Measurements from ENCODE around the gene GPR45.
"Not testable (repeated sequence)": the region's sequence is repeated elsewhere in the genome, so short reads cannot be mapped to it uniquely, and the experiment has no call there.

Gene GPR45

GRCh38 chr2:105241443-105241842, at the start of gene GPR45:
GPR45 (plus strand) TSS chr2:105241743; CDS start chr2:105241859, 116 bp downstream.
- no peak for DNase-seq

DNA sequence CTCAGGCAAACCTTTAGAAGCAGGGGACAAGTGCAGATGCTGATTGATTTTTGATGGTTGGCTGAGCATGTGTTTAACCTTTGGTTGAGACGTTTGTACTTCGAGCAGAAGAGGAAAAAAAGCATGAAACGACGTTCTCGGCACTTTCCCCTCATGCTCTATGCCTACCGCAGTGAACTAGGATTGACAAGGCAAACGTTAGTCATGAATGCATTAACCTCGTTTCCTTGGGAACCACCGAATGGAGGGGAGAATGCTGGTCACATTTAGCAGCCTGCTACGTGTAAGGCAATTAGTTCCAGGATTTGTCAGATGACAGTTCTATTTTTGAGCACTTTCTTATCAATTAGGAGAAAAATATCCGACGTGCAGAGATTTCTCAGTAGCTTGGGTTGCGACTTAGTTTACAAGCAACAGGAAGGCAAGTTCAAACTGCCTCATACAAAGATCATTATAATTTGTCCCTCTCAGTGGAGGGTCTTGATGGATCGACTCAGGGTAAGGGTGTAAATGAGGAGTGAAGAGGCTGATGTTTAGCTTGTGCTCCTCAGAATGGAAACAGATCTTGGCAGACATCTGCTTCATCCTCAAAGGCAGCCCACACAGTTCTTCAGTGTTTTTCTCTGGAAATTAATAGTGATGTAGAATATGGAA, 47.4 kb upstream of the GPR45 start:
- no peak for DNase-seq

DNA sequence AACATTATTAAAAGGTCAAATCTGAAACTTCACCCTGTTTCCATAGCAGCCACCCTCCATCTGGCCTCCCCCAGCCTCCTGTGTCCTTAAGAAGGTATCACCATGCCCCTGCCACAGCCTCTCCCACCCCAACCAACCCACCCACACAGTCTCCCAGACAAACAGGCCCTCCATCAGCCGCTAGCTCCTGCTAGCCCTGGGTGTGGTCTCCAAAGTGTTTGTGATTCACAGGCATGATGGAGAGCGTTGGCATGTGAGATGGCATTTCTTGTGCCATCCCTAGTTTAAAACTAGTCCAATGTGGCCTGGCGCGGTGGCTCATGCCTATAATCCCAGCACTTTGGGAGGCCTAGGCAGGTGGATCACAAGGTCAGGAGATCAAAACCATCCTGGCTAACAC, 44.9 kb upstream of the GPR45 start:
- DNase-seq = no peak

GRCh38 chr2:105215586-105216192, 25.9 kb upstream of the GPR45 start:
- DNase-seq = no peak

DNA sequence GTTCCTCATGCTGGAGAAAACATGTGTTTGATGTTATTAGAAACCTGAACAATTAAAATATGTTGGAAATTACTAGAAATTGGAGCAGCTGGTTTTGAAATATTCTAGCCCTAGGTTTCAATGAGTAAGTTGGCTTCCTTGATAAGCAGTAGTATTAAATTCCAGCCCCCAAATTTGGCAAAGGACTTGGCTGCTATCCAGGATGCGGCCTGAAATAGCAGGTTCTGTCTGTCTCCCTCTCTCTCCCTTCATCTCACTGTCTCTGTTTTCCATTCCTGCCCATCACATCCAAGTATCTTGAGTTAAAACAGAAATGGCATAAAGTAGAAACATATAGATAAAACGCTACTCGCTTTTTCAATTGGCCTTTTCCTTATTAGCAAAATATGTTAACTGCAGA, 20.9 kb upstream of the GPR45 start:
- DNase-seq = no peak

- DNase-seq = no peak
Measured at GRCh38 chr2:105224444-105224843, 17.1 kb upstream of the GPR45 start.

GRCh38 chr2:105231232-105231619, 10.3 kb upstream of the GPR45 start:
- no peak for DNase-seq

- DNase-seq = no peak
Measured at GRCh38 chr2:105235388-105236059, 6.0 kb upstream of the GPR45 start.

DNA sequence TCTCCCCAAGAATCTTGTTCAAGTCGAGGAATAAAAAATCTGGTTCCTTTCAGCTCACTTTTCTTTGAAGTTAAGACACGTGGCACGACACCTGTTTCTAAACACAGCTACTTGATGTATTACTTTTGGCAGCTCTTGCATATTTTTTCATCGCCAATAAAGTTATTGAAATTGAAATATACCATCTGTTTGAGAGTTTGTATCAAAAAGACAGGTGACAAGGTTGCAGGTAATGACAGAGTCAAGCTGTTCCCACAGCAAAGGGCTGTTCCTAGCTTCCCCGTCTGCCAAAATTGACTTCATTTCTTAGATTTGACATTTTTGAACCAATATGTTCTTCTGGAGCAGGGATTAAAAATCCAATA, 5.5 kb upstream of the GPR45 start:
- no peak for DNase-seq

GRCh38 chr2:105237045-105237765, 4.3 kb upstream of the GPR45 start:
- DNase-seq = no peak

DNA sequence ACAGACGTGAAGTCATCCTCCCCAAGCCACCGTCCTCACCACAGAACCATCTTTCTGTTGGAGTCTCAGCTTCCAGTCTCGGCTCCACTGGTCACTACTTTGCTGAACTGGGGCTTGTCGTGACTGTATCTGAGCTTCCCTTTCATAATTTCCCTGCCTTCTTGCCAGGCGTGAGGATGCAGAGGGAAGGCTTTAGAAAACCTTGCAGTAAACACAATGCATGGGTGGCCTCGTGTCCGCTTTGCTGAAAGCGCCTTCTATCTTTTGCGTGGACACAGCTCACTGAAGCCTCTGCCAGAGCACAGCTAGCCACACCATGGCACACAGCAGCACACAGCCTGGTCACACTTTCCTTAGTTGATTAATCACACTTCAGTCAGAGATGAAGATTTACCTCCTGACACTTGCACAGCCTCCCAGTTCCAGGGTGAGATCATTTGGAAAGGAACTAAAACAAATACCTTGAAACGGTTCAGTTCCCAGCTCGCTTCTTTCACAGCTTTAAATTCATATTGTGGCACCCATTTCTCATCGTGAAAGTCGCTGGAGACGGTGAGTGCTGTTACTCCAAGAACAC, 2.8 kb upstream of the GPR45 start:
- no peak for DNase-seq

DNA sequence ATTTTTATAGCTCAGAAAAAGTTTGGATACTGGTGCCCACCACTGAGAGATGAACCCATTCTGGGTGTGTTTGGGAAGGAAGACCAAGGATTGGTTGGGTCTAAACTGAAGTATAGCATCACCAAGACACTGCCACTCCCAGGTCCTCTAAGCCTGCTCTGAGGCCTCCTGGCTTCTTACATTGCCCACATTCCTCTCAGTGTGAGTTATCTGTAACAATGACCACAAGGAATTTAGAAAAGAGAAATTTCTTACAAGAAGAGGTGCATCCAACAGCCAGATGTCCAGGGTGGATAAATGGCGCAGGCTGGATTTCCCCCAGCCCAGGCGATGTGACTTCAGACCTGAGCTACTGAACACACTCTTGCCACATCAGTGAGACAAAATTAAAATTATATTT, 1.6 kb upstream of the GPR45 start:
- no peak for DNase-seq

GRCh38 chr2:105242286-105242993, 897 bp downstream of the GPR45 start:
- DNase-seq = no peak

GRCh38 chr2:105243961-105244360, 2.4 kb downstream of the GPR45 start:
- DNase-seq = no peak

GRCh38 chr2:105244451-105244850, 2.9 kb downstream of the GPR45 start:
- DNase-seq = no peak

DNA sequence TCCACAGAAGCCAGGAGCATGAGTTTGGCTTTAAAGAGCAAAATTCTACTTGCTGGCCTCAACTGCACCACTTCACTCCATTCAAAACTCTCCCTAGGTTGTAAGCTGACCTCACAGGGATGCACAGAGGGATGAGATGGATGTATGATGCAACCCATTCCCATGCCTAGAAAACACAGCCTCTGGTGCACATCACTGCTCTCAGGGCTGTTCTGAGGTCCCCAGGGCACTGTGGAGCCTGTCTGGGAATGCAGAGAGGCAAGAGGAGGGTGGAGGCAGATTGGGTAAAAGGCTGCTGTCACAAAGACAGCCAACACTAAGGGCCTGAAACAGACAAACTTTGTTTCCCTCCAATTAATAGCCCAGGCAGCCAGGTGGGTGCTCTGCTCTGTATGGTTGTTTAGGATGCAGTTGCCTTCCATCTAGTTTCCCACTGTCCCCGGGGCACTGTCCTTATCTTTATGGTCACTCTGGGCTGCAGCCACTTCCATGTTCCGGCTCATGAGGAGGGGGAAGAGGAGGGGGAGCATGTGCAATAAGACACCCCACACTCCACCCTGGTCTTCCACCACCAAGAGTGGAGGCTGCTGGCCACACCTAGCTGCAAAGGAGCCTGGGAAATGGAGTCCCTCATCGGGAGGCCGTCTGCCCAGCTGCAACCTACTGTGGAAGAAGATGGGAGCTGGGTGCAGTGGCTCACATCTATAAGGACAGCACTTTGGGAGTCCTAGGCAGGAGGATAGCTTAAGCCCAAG, 7.0 kb downstream of the GPR45 start:
- no peak for DNase-seq

DNA sequence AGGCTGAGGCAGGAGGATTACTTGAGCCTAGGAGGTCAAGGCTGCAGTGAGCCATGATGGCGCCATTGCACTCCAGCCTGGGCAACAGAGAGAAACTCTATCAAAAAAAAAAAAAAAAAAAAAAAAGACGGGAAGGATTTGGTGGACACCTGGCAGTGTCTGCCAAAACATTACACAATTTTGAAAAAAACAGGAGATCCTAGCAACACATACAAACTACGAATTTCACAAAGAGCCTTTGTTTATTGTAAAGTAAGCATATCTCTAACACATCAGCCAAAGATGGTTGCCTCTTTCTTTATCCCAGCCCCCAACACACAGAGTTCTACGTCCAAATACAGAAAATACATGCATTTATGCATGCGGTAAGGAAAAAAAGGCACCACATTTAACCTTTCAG, 7.6 kb downstream of the GPR45 start:
- DNase-seq = no peak

DNA sequence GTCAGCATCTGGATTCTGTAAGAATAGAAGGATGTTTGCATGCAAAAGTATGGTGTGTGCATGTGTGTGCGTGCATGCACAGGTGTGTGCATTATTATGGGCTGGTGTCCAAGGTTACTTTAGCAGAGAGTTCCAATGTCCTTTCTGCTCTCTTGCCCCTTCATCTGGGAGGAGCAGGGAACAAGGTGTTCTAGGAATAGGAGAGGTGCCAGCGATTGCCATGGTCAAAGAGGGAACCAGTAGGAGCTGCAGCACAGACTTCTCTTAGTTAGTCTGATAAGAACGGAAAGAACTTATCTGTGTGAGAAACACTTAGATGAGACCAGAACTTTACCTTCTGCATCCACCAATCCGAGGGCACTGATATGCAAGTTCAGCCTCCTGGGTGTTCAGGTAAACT, 8.3 kb downstream of the GPR45 start:
- DNase-seq = no peak

- DNase-seq = not testable (repeated sequence)
Measured at GRCh38 chr2:105251016-105251648, 9.6 kb downstream of the GPR45 start.

DNA sequence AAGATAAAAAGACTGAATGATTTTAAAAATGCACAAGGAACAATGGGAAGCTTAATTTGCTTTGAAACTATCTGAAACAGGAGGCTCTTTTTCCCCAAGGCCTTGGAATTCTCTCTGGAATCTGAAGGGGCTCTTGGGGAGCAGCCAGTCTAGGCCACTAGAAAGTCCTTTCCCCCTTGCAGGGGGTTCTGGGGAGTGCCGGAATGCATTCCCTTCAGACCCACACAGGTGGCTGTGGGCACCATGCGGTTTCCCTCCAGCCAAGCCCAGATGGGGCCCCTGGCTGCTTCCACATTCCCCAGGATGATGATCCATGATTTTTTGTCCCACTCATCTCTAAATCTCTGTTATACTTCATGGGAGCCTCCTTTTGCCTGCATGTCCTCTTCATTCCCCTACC, 10.7 kb downstream of the GPR45 start:
- DNase-seq = no peak

DNA sequence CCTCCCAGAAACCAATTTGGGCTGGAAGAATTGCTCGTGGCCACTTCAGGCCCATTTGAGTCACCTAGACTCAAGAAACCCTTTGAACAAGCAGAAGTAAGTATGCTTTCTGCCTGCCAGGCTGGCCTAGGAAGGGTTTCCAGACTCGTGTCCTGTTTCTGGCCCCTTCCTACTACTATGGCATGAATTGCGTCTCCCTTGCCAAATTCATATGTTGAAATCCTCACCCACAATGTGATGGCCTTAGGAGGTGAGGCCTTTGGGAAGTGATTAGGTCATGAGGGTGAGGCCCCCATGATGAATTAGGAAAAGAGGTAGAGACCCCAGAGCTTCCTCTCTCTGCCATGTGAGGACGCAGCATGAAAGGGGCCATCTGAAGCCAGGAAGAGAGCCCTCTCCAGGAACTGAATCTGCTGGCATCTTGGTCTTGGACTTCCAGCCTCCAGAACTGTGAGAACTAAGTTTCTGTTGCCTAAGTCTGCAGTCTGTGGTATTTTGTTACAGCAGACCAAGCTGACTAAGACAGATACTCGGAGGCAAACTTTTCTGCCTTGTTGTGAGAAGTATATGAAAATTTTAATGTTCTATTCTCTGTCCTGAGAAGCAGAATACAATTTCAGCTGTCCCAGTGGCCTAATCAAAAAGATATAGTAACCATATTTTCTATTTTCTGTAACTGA, 13.1 kb downstream of the GPR45 start:
- no peak for DNase-seq

All from NCI-H187 treated with DMSO at 0.1 percent for 48 hours (cell line).